ENCODE data around the gene TDRD12.

The TDRD12 gene

GRCh38 chr19:32875428-32875827 is 155.9 kb downstream of the TDRD12 start:
- no peak overlapping the region for H3K4me3 ChIP-seq (ENCODE audit: low read depth in 1 of 2, low read length in 2 of 2)
- H3K4me1 ChIP-seq (ENCODE audit: insufficient read depth, low read length) = peaks cover 5% of the 10 kb centered on the region

GRCh38 chr19:32876236-32876918 is 156.8 kb downstream of the TDRD12 start:
- H3K27me3 ChIP-seq (ENCODE audit: control insufficient read depth in 1 of 2, insufficient read depth in 2 of 2, low read length in 2 of 2) = no peaks in the 10 kb centered on the region
- H3K9me3 ChIP-seq (ENCODE audit: low read length) = no peaks in the 10 kb centered on the region
- H3K4me1 ChIP-seq (ENCODE audit: insufficient read depth, low read length) = peaks cover 5% of the 10 kb centered on the region
- no peak overlapping the region for H3K4me3 ChIP-seq (ENCODE audit: low read depth in 1 of 2, low read length in 2 of 2)
- no peak overlapping the region for H3K9ac ChIP-seq (ENCODE audit: low read length)
- peaks cover 5% of the 10 kb centered on the region for H3K36me3 ChIP-seq (ENCODE audit: insufficient read depth, low read length)
- no peak overlapping the region for H3K27ac ChIP-seq (ENCODE audit: low read depth, low read length)

More at GRCh38 chr19:32875428-32875827, 155.9 kb downstream of the TDRD12 start:
- Histone ChIP-seq H3K9me3 (ENCODE audit: low read length) (no peaks in the 10 kb centered on the region), H3K9ac (ENCODE audit: low read length) (no peak overlapping the region), H3K27ac (ENCODE audit: low read depth, low read length) (no peak overlapping the region), H3K36me3 (ENCODE audit: insufficient read depth, low read length) (peaks cover 5% of the 10 kb centered on the region), H3K27me3 (ENCODE audit: control insufficient read depth in 1 of 2, insufficient read depth in 2 of 2, low read length in 2 of 2) (no peaks in the 10 kb centered on the region)

GRCh38 chr19:32876919-32877285 is 157.3 kb downstream of the TDRD12 start:
- peaks cover 5% of the 10 kb centered on the region for H3K4me1 ChIP-seq (ENCODE audit: insufficient read depth, low read length)
- peaks cover 5% of the 10 kb centered on the region for H3K36me3 ChIP-seq (ENCODE audit: insufficient read depth, low read length)
- H3K27me3 ChIP-seq (ENCODE audit: control insufficient read depth in 1 of 2, insufficient read depth in 2 of 2, low read length in 2 of 2) = no peaks in the 10 kb centered on the region
- no peak overlapping the region for H3K4me3 ChIP-seq (ENCODE audit: low read depth in 1 of 2, low read length in 2 of 2)
- H3K9ac ChIP-seq (ENCODE audit: low read length) = no peak overlapping the region
- H3K9me3 ChIP-seq (ENCODE audit: low read length) = no peaks in the 10 kb centered on the region
- no peak overlapping the region for H3K27ac ChIP-seq (ENCODE audit: low read depth, low read length)

Data from muscle layer of colon (tissue), 2 donors.